Panc1 (cell line): Measurements from ENCODE around the gene ADAMTSL2.

Source experiments
- CTCF ChIP-seq: fragments of 450-650 bp; IDR thresholded peaks from 2 replicates; pipeline ENCODE4 v1.5.1; 2017; ENCODE audit warnings: mild to moderate bottlenecking
- POLR2AphosphoS5 ChIP-seq: IDR thresholded peaks from 2 replicates; pipeline ENCODE4 v1.6.1; 2012; ENCODE audit warnings: mild to moderate bottlenecking, low read depth, low read length, moderate library complexity
- REST ChIP-seq, 2 experiments: IDR thresholded peaks; 2 replicates each; pipeline ENCODE4 v1.6.1; 2011 to 2012; ENCODE audit warnings: low read depth in 2 of 2, control low read depth in 1 of 2, low read length in 1 of 2, mild to moderate bottlenecking in 1 of 2, moderate library complexity in 1 of 2; ENCODE audit not compliant: insufficient read depth in 1 of 2
- SIN3A ChIP-seq: IDR thresholded peaks from 2 replicates; pipeline ENCODE4 v1.6.1; 2012; ENCODE audit warnings: low read depth, mild to moderate bottlenecking, low read length, moderate library complexity, borderline replicate concordance; ENCODE audit not compliant: insufficient read depth
- TCF7L2 ChIP-seq: IDR thresholded peaks from 2 replicates; pipeline ENCODE4 v1.6.1; 2011; ENCODE audit warnings: mild to moderate bottlenecking, low read depth, low read length, inconsistent platforms

DNA sequence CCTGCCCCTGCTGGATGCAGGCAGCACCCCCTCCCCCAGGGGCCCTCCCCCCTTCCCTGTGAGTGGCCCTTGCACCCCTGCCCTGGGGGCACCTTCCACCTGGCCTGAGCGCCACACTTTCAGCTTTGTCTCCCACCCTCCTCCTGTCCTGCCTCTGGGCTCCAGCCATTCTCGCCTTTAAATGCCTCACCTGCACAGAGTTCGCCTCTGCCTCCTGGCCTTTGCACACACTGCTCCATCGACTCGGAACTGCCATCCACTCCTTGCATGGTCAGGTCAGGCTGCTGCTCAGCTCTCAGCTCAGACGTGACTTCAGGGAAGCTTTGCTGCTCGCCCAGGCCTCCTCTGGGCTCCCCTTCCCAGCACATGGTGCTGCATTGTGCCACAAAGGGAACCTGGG, 64.5 kb downstream of the ADAMTSL2 start:
- TF ChIP-seq CTCF = no peak
- no peak for TF ChIP-seq REST (IDR thresholded peaks at IDR 0.05; ENCODE audit: insufficient read depth in 1 of 2, low read depth in 2 of 2, low read length in 1 of 2)
- no peak for TF ChIP-seq POLR2AphosphoS5
- no peak for TF ChIP-seq SIN3A
- no peak for TF ChIP-seq TCF7L2
